SK-N-SH treated with all-trans-retinoic acid at 6 μM for 48 hours (cell line): Measurements from ENCODE around the gene PCDHGB6.

ENCODE experiments used
- ATAC-seq: fragments of 200-7000 bp; cut with Tn5 transposase; 3 replicates; pipeline ENCODE4 v1.9.1; 2020; ENCODE audit warnings: mild to moderate bottlenecking, moderate library complexity
- CREB5 ChIP-seq: fragments of 250-450 bp; sonication (Bioruptor Pico); IDR thresholded peaks from 2 replicates; pipeline ENCODE4 v1.5.1; 2020; ENCODE audit warnings: low read depth, mild to moderate bottlenecking, moderate library complexity
- CSDC2 ChIP-seq: fragments of 250-450 bp; sonication (Bioruptor Pico); IDR thresholded peaks from 2 replicates; pipeline ENCODE4 v1.5.0; 2020; ENCODE audit warnings: mild to moderate bottlenecking, moderate library complexity
- GLIS3 ChIP-seq: fragments of 250-450 bp; sonication (Bioruptor Pico); IDR thresholded peaks from 2 replicates; pipeline ENCODE4 v1.5.0; 2020; ENCODE audit warnings: mild to moderate bottlenecking, moderate library complexity
- ISL1 ChIP-seq: fragments of 250-450 bp; sonication (Bioruptor Pico); IDR thresholded peaks from 2 replicates; pipeline ENCODE4 v2.1.2; 2022; ENCODE audit warnings: mild to moderate bottlenecking, moderate library complexity
- OSR1 ChIP-seq: fragments of 250-450 bp; sonication (Bioruptor Pico); IDR thresholded peaks from 2 replicates; pipeline ENCODE4 v1.8.0; 2022; ENCODE audit warnings: moderate library complexity, mild to moderate bottlenecking, inconsistent platforms
- PATZ1 ChIP-seq: fragments of 250-450 bp; sonication (Bioruptor Pico); IDR thresholded peaks from 2 replicates; pipeline ENCODE4 v1.8.0; 2020; ENCODE audit warnings: mild to moderate bottlenecking, moderate library complexity, borderline replicate concordance
- PPARA ChIP-seq: fragments of 250-450 bp; sonication (Bioruptor Pico); IDR thresholded peaks from 2 replicates; pipeline ENCODE4 v1.5.0; 2020; ENCODE audit warnings: mild to moderate bottlenecking, borderline replicate concordance
- RARB ChIP-seq: fragments of 250-450 bp; sonication (Bioruptor Pico); IDR thresholded peaks from 2 replicates; pipeline ENCODE4 v1.8.0; 2021; ENCODE audit warnings: mild to moderate bottlenecking, moderate library complexity
- TCF4 ChIP-seq: fragments of 250-450 bp; sonication (Bioruptor Pico); IDR thresholded peaks from 2 replicates; pipeline ENCODE4 v1.8.0; 2021; ENCODE audit warnings: mild to moderate bottlenecking, moderate library complexity, borderline replicate concordance
- ZC3H10 ChIP-seq: fragments of 250-450 bp; sonication (Bioruptor Pico); IDR thresholded peaks from 2 replicates; pipeline ENCODE4 v1.5.1; 2021; ENCODE audit warnings: mild to moderate bottlenecking, moderate library complexity
- ZFP3 ChIP-seq: fragments of 250-450 bp; sonication (Bioruptor Pico); IDR thresholded peaks from 2 replicates; pipeline ENCODE4 v1.5.0; 2020; ENCODE audit warnings: mild to moderate bottlenecking, moderate library complexity
- ZFP30 ChIP-seq: fragments of 450-650 bp; formaldehyde crosslinking; IDR thresholded peaks from 2 replicates; pipeline ENCODE4 v1.5.0; 2022; ENCODE audit warnings: mild to moderate bottlenecking, moderate library complexity

Gene PCDHGB6

GRCh38 chr5:141440341-141440740 is 32.5 kb downstream of the PCDHGB6 start:
- TF ChIP-seq TCF4 (CRISPR knock-in tag): no peak
- TF ChIP-seq PPARA: no peak
- no peak for TF ChIP-seq OSR1 (CRISPR knock-in tag)
- no peak for TF ChIP-seq ISL1
- TF ChIP-seq RARB (CRISPR knock-in tag): no peak
- TF ChIP-seq ZFP30: no peak
- no peak for TF ChIP-seq ZFP3 (CRISPR knock-in tag)
- TF ChIP-seq, all 23 proteins: peak for 0
- no peak for ATAC-seq

- no peak for ATAC-seq
- TF ChIP-seq PATZ1 (CRISPR knock-in tag): no peak
- no peak for TF ChIP-seq ZC3H10 (CRISPR knock-in tag)
- no peak for TF ChIP-seq GLIS3 (CRISPR knock-in tag)
- no peak for TF ChIP-seq CREB5 (CRISPR knock-in tag)
- TF ChIP-seq OSR1 (CRISPR knock-in tag): no peak
- no peak for TF ChIP-seq CSDC2 (CRISPR knock-in tag)
Measured at GRCh38 chr5:141441571-141442170, 33.9 kb downstream of the PCDHGB6 start.
